ENCODE measurements around the gene ENAM. TPM values are rescaled to one million over a fixed set of nuclear protein-coding genes. Genes with fewer than 3 reads are reported as not detected.
"Not testable (repeated sequence)": the region's sequence is repeated elsewhere in the genome, so short reads cannot be mapped to it uniquely, and the experiment has no call there.

Gene ENAM
- total RNA-seq, 1 experiment from 2014 or later = not detected

- Histone ChIP-seq H3K4me1 (peaks cover 4% of the 10 kb centered on the region; the same call in 1 of the 2 replicates), H3K36me3 (ENCODE audit: control insufficient read depth, insufficient read depth, low read length) (no peaks in the 10 kb centered on the region), H3K4me3 (ENCODE audit: low read depth, low read length) (no peak overlapping the region), H3K9me3 (no peaks in the 10 kb centered on the region), H3K27me3 (replicated peaks; ENCODE audit: control insufficient read depth, insufficient read depth, low read length) (no peaks in the 10 kb centered on the region)
- no TSS peak for BruUV-seq (replicated peaks)
- Mint-ChIP-seq H3K4me1 (ENCODE audit: low read depth, unreplicated experiment) (no peaks in the 10 kb centered on the region), H3K27me3 (ENCODE audit: insufficient read depth, unreplicated experiment) (no peaks in the 10 kb centered on the region), H3K9me3 (ENCODE audit: unreplicated experiment) (no peaks in the 10 kb centered on the region), H3K4me3 (ENCODE audit: unreplicated experiment) (no peak overlapping the region), H3K27ac (ENCODE audit: unreplicated experiment) (no peak overlapping the region), H3K36me3 (ENCODE audit: insufficient read depth, unreplicated experiment) (no peaks in the 10 kb centered on the region)
- POLR2A ChIA-PET = no interaction called here
- CTCF ChIA-PET = no interaction called here
- intact Hi-C loops (cut with micrococcal nuclease; ENCODE audit: unreplicated experiment) = no loop called here
- TF ChIP-seq CTCF (IDR thresholded peaks at IDR 0.05; ENCODE audit: insufficient read depth in 1 of 2, low read depth in 1 of 2, low read length in 1 of 2, severe bottlenecking in 1 of 2, unreplicated experiment in 1 of 2) = no peak
- no peak for DNase-seq
Observed at GRCh38 chr4:70634482-70634881, 5.9 kb downstream of the ENAM start.

- no peak overlapping the region for H3K4me3 Mint-ChIP-seq (ENCODE audit: unreplicated experiment)
- no peaks in the 10 kb centered on the region for H3K9me3 Mint-ChIP-seq (ENCODE audit: unreplicated experiment)
- H3K27me3 Mint-ChIP-seq (ENCODE audit: insufficient read depth, unreplicated experiment) = peaks cover 5% of the 10 kb centered on the region
- no peaks in the 10 kb centered on the region for H3K4me1 Mint-ChIP-seq (ENCODE audit: low read depth, unreplicated experiment)
- ChIA-PET POLR2A (no interaction called here), CTCF (no interaction called here)
- Histone ChIP-seq H3K9me3 (no peaks in the 10 kb centered on the region), H3K4me3 (ENCODE audit: low read depth, low read length) (no peak overlapping the region), H3K4me1 (no peaks in the 10 kb centered on the region), H3K36me3 (ENCODE audit: control insufficient read depth, insufficient read depth, low read length) (no peaks in the 10 kb centered on the region), H3K27me3 (replicated peaks; ENCODE audit: control insufficient read depth, insufficient read depth, low read length) (no peaks in the 10 kb centered on the region)
- no TSS peak for BruUV-seq (replicated peaks)
- intact Hi-C loops (cut with micrococcal nuclease; ENCODE audit: unreplicated experiment) = no loop called here
- H3K27ac Mint-ChIP-seq (ENCODE audit: unreplicated experiment) = no peak overlapping the region
- no peaks in the 10 kb centered on the region for H3K36me3 Mint-ChIP-seq (ENCODE audit: insufficient read depth, unreplicated experiment)
- DNase-seq = no peak
- no peak for TF ChIP-seq CTCF (IDR thresholded peaks at IDR 0.05; ENCODE audit: insufficient read depth in 1 of 2, low read depth in 1 of 2, low read length in 1 of 2, severe bottlenecking in 1 of 2, unreplicated experiment in 1 of 2)
Observed at GRCh38 chr4:70637239-70637913, 8.8 kb downstream of the ENAM start.

- Mint-ChIP-seq H3K4me1 (ENCODE audit: low read depth, unreplicated experiment) (no peaks in the 10 kb centered on the region), H3K27me3 (ENCODE audit: insufficient read depth, unreplicated experiment) (peaks cover 5% of the 10 kb centered on the region), H3K36me3 (ENCODE audit: insufficient read depth, unreplicated experiment) (no peaks in the 10 kb centered on the region), H3K9me3 (ENCODE audit: unreplicated experiment) (no peaks in the 10 kb centered on the region), H3K4me3 (ENCODE audit: unreplicated experiment) (no peak overlapping the region), H3K27ac (ENCODE audit: unreplicated experiment) (no peak overlapping the region)
- Histone ChIP-seq H3K9me3 (no peaks in the 10 kb centered on the region), H3K4me3 (ENCODE audit: low read depth, low read length) (no peak overlapping the region), H3K27me3 (replicated peaks; ENCODE audit: control insufficient read depth, insufficient read depth, low read length) (no peaks in the 10 kb centered on the region), H3K4me1 (no peaks in the 10 kb centered on the region), H3K36me3 (ENCODE audit: control insufficient read depth, insufficient read depth, low read length) (no peaks in the 10 kb centered on the region)
- intact Hi-C loops (cut with micrococcal nuclease; ENCODE audit: unreplicated experiment) = no loop called here
- TF ChIP-seq CTCF (IDR thresholded peaks at IDR 0.05; ENCODE audit: insufficient read depth in 1 of 2, low read depth in 1 of 2, low read length in 1 of 2, severe bottlenecking in 1 of 2, unreplicated experiment in 1 of 2) = no peak
- no TSS peak for BruUV-seq (replicated peaks)
- ChIA-PET POLR2A (no interaction called here), CTCF (no interaction called here)
- no peak for DNase-seq
Observed at GRCh38 chr4:70640192-70640591, 11.6 kb downstream of the ENAM start.

DNA sequence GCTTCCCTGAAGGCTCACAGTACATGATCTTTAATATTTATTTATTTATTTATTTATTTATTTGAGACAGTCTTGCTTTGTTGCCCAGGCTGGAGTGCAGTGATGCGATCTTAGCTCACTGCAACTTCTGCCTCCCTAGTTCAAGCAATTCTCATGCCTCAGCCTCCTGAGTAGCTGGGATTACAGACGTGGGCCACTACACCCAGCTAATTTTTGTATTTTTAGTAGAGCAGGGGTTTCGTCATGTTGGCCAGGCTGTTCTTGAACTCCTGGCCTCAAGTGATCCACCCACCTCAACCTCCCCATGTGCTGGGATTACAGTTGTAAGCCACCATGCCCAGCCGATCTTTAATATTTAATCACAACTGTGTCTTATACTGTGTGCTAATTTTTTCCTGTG lies 22.2 kb downstream of the ENAM start:
- H3K27me3 ChIP-seq (replicated peaks; ENCODE audit: control insufficient read depth, insufficient read depth, low read length); H3K4me3 ChIP-seq (ENCODE audit: low read depth, low read length); CTCF ChIA-PET; H3K36me3 Mint-ChIP-seq (ENCODE audit: insufficient read depth, unreplicated experiment); H3K27ac Mint-ChIP-seq (ENCODE audit: unreplicated experiment); H3K4me1 Mint-ChIP-seq (ENCODE audit: low read depth, unreplicated experiment); H3K4me3 Mint-ChIP-seq (ENCODE audit: unreplicated experiment); H3K9me3 Mint-ChIP-seq (ENCODE audit: unreplicated experiment); H3K27me3 Mint-ChIP-seq (ENCODE audit: insufficient read depth, unreplicated experiment); DNase-seq; POLR2A ChIA-PET; H3K9me3 ChIP-seq; BruUV-seq (replicated peaks); H3K4me1 ChIP-seq; H3K36me3 ChIP-seq (ENCODE audit: control insufficient read depth, insufficient read depth, low read length): not testable (repeated sequence)
- intact Hi-C loops (cut with micrococcal nuclease; ENCODE audit: unreplicated experiment) = loop anchor here (5.0 kb wide), 1 partner anchor 57 kb away; no protein-coding TSS in a partner anchor

All from Caco-2 (cell line).